ENCODE measurements around the gene BHLHE41. TPM values are rescaled to one million over a fixed set of nuclear protein-coding genes. Genes with fewer than 3 reads are reported as not detected.

Gene BHLHE41
- total and polyA plus RNA-seq, 2 of the 8 experiments (the other 6 are each of a cell fraction or from before 2014, with no cell fraction given): 1.1 to 3.4 TPM

DNA sequence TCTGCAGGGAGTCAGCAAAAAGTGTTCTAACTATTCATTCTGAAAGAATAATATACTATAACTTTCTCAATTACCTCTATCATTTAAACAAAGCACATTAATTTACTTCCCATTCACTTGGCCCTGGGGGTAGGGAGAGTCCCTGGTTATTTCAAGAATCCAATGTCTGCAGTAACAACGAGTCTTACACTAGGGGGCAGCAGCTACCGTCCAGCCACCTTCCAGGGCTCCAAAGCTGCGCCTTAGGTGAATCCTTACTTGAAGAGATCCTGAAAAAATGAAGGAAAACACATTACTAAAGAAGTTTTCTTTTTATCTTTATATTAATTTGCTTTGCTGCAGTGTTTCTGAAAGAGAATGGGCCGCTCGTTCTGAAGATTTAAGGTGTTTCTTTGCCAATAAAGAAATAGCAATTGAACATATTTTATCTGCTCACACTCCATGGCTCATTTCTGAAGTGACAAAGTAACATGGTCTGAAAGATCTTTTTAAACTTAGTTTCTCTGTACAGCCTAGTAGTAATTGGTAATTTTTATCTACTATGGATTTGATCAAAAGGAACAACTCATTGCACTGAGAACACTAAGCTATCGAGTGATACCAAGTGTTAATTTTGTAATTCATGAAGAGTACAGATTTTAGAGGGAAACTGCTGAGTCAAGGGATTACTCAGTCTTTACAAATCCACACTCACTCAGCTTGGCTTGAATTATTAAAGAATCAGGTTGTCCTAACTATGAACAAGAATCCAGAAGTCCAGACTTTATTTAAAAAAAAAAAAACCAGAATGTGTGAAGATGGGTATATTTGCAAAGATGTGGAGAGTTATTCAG lies 27.6 kb downstream of the BHLHE41 start (continued):
- TF ChIP-seq, protein P1, sequence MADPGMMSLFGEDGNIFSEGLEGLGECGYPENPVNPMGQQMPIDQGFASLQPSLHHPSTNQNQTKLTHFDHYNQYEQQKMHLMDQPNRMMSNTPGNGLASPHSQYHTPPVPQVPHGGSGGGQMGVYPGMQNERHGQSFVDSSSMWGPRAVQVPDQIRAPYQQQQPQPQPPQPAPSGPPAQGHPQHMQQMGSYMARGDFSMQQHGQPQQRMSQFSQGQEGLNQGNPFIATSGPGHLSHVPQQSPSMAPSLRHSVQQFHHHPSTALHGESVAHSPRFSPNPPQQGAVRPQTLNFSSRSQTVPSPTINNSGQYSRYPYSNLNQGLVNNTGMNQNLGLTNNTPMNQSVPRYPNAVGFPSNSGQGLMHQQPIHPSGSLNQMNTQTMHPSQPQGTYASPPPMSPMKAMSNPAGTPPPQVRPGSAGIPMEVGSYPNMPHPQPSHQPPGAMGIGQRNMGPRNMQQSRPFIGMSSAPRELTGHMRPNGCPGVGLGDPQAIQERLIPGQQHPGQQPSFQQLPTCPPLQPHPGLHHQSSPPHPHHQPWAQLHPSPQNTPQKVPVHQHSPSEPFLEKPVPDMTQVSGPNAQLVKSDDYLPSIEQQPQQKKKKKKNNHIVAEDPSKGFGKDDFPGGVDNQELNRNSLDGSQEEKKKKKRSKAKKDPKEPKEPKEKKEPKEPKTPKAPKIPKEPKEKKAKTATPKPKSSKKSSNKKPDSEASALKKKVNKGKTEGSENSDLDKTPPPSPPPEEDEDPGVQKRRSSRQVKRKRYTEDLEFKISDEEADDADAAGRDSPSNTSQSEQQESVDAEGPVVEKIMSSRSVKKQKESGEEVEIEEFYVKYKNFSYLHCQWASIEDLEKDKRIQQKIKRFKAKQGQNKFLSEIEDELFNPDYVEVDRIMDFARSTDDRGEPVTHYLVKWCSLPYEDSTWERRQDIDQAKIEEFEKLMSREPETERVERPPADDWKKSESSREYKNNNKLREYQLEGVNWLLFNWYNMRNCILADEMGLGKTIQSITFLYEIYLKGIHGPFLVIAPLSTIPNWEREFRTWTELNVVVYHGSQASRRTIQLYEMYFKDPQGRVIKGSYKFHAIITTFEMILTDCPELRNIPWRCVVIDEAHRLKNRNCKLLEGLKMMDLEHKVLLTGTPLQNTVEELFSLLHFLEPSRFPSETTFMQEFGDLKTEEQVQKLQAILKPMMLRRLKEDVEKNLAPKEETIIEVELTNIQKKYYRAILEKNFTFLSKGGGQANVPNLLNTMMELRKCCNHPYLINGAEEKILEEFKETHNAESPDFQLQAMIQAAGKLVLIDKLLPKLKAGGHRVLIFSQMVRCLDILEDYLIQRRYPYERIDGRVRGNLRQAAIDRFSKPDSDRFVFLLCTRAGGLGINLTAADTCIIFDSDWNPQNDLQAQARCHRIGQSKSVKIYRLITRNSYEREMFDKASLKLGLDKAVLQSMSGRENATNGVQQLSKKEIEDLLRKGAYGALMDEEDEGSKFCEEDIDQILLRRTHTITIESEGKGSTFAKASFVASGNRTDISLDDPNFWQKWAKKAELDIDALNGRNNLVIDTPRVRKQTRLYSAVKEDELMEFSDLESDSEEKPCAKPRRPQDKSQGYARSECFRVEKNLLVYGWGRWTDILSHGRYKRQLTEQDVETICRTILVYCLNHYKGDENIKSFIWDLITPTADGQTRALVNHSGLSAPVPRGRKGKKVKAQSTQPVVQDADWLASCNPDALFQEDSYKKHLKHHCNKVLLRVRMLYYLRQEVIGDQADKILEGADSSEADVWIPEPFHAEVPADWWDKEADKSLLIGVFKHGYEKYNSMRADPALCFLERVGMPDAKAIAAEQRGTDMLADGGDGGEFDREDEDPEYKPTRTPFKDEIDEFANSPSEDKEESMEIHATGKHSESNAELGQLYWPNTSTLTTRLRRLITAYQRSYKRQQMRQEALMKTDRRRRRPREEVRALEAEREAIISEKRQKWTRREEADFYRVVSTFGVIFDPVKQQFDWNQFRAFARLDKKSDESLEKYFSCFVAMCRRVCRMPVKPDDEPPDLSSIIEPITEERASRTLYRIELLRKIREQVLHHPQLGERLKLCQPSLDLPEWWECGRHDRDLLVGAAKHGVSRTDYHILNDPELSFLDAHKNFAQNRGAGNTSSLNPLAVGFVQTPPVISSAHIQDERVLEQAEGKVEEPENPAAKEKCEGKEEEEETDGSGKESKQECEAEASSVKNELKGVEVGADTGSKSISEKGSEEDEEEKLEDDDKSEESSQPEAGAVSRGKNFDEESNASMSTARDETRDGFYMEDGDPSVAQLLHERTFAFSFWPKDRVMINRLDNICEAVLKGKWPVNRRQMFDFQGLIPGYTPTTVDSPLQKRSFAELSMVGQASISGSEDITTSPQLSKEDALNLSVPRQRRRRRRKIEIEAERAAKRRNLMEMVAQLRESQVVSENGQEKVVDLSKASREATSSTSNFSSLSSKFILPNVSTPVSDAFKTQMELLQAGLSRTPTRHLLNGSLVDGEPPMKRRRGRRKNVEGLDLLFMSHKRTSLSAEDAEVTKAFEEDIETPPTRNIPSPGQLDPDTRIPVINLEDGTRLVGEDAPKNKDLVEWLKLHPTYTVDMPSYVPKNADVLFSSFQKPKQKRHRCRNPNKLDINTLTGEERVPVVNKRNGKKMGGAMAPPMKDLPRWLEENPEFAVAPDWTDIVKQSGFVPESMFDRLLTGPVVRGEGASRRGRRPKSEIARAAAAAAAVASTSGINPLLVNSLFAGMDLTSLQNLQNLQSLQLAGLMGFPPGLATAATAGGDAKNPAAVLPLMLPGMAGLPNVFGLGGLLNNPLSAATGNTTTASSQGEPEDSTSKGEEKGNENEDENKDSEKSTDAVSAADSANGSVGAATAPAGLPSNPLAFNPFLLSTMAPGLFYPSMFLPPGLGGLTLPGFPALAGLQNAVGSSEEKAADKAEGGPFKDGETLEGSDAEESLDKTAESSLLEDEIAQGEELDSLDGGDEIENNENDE (IDR thresholded peaks at IDR 0.05; ENCODE audit: insufficient replicate concordance, low read length): no peak
- TF ChIP-seq PHF8 (conservative IDR thresholded peaks at IDR 0.05; ENCODE audit: low read depth, low read length) (no peak), YY1 (IDR thresholded peaks at IDR 0.05; ENCODE audit: low read depth, low read length) (no peak), BACH1 (IDR thresholded peaks at IDR 0.05; ENCODE audit: low read length) (peak; percentile 37; the same call in 1 of the 2 replicates), SUZ12 (IDR thresholded peaks at IDR 0.05; ENCODE audit: low read length) (no peak), RBBP5 (IDR thresholded peaks at IDR 0.05; ENCODE audit: borderline replicate concordance, low read depth, low read length) (no peak), GABPA (IDR thresholded peaks at IDR 0.05; ENCODE audit: borderline replicate concordance, insufficient read depth, low read length) (no peak), MAFK (IDR thresholded peaks at IDR 0.05; ENCODE audit: low read depth, low read length) (peak; percentile 68)
- TF ChIP-seq, protein P2, sequence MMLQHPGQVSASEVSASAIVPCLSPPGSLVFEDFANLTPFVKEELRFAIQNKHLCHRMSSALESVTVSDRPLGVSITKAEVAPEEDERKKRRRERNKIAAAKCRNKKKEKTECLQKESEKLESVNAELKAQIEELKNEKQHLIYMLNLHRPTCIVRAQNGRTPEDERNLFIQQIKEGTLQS (IDR thresholded peaks at IDR 0.05; ENCODE audit: insufficient read depth, low read depth, low read length): no peak

Data from H1 (cell line).